ENCODE data around the gene CCDC6. TPM values are rescaled to one million over a fixed set of nuclear protein-coding genes. Genes with fewer than 3 reads are reported as not detected.

The CCDC6 gene
- total and polyA plus RNA-seq, 9 of the 15 experiments (the other 6 are each of a cell fraction or from before 2014, with no cell fraction given) = 10.4 to 41.0 (median 20.9) TPM

GRCh38 chr10:59945991-59946390 is 39.6 kb upstream of the CCDC6 start:
- 0% methylated on average over 2 of the region's 2 CpGs for WGBS (ENCODE audit: insufficient coverage, low coverage, missing lambda C conversion rate)
- Histone ChIP-seq H3K79me2 (ENCODE audit: control insufficient read depth, insufficient read depth, low read length) (no peaks in the 10 kb centered on the region), H2AFZ (ENCODE audit: low read depth, low read length) (peak overlapping the region; percentile 5; the same call in 1 of the 2 replicates), H3K4me2 (ENCODE audit: insufficient read depth, low read length) (no peak overlapping the region), H3K4me1 (replicated peaks in 1 of 2; ENCODE audit: control insufficient read depth in 2 of 2, insufficient read depth in 2 of 2, low read length in 2 of 2) (no peaks in the 10 kb centered on the region; a peak in 2 of 5 replicates), H3K9ac (ENCODE audit: insufficient read depth in 1 of 2, low read depth in 2 of 2, low read length in 2 of 2) (no peak overlapping the region), H3K36me3 (ENCODE audit: control insufficient read depth, insufficient read depth, low read length) (no peaks in the 10 kb centered on the region), H3K27me3 (ENCODE audit: control insufficient read depth in 2 of 2, insufficient read depth in 2 of 2, low read length in 2 of 2) (peaks cover 3 to 9% of the 10 kb centered on the region in 2 experiments; a peak in 3 of 5 replicates), H3K9me3 (replicated peaks; ENCODE audit: control insufficient read depth, insufficient read depth, low read depth, low read length) (no peaks in the 10 kb centered on the region), H4K20me1 (replicated peaks; ENCODE audit: control insufficient read depth, insufficient read depth, low read length) (no peaks in the 10 kb centered on the region), H3K4me3 (no peak overlapping the region), H3K9me1 (ENCODE audit: control insufficient read depth, insufficient read depth, low read length) (no peaks in the 10 kb centered on the region), H3K27ac (ENCODE audit: extremely low read depth, low read depth, low read length) (no peak overlapping the region)
- BruUV-seq (replicated peaks) = no TSS peak
- TF ChIP-seq ADNP (tag; IDR thresholded peaks at IDR 0.05) (no peak), ZNF407 (IDR thresholded peaks at IDR 0.05; ENCODE audit: low read depth) (peak; percentile 61), KAT7 (CRISPR knock-in tag; IDR thresholded peaks at IDR 0.05; ENCODE audit: borderline replicate concordance) (no peak), BCLAF1 (IDR thresholded peaks at IDR 0.05; ENCODE audit: borderline replicate concordance in 1 of 2, control insufficient read depth in 1 of 2, low read depth in 2 of 2, low read length in 1 of 2) (no peak), MBD2 (IDR thresholded peaks at IDR 0.05; ENCODE audit: borderline replicate concordance, low read depth) (no peak), U2AF2 (optimal IDR thresholded peaks at IDR 0.05; ENCODE audit: low read depth, low read length) (no peak)
- ChIA-PET CTCF (ENCODE audit: low intra/inter-chr PET ratio) (no interaction called here), POLR2A (no interaction called here)
- FAIRE-seq (no peak), ATAC-seq (no peak), DNase-seq (ENCODE audit: extremely low read depth in 1 of 4, low spot score in 3 of 4) (no peak)
- in situ Hi-C loops (cut with MboI) = no loop called here
- intact Hi-C loops (cut with micrococcal nuclease) = no loop called here
